Keratinocyte (primary cell): ENCODE measurements around the gene CIAPIN1. TPM values are rescaled to one million over a fixed set of nuclear protein-coding genes. Genes with fewer than 3 reads are reported as not detected.
A peak's percentile ranks its signal among the peaks of the same experiment; 100 is the strongest.

Experiments
- DNase-seq: peaks from one replicate; pipeline ENCODE4 v3.0.0-alpha.2; 2011; ENCODE audit warnings: low read depth, missing footprints, low spot score
- FAIRE-seq: peaks from 2 replicates; lab custom pipeline; 2011; peaks lifted over from hg19 to GRCh38; lab: Jason Lieb, UNC
- H2AFZ ChIP-seq: 2 replicates; pipeline ENCODE4 v1.6.0; 2012; ENCODE audit warnings: low read length, control low read depth, inconsistent platforms; ENCODE audit not compliant: control insufficient read depth
- H3K27ac ChIP-seq: 2 replicates; pipeline ENCODE4 v1.5.1; 2011; ENCODE audit warnings: low read length; ENCODE audit not compliant: control insufficient read depth, insufficient read depth
- H3K27me3 ChIP-seq: 3 replicates; pipeline ENCODE4 v1.6.0; 2011; ENCODE audit warnings: low read length; ENCODE audit not compliant: control insufficient read depth, insufficient read depth; ENCODE audit errors: extremely low read depth
- H3K36me3 ChIP-seq, 2 experiments: 2 replicates in 1 of 2; 3 replicates in 1 of 2; pipeline ENCODE4 v1.5.1; 2011; ENCODE audit warnings: low read length in 2 of 2, mild to moderate bottlenecking in 1 of 2; ENCODE audit not compliant: control insufficient read depth in 2 of 2, insufficient read depth in 2 of 2; ENCODE audit errors: extremely low read depth in 1 of 2
- H3K4me1 ChIP-seq: 3 replicates; pipeline ENCODE4 v1.5.1; 2011; ENCODE audit warnings: low read length; ENCODE audit not compliant: control insufficient read depth, insufficient read depth; ENCODE audit errors: extremely low read depth
- H3K4me2 ChIP-seq: 3 replicates; pipeline ENCODE4 v1.6.0; 2011; ENCODE audit warnings: low read depth, low read length; ENCODE audit not compliant: control insufficient read depth, insufficient read depth; ENCODE audit errors: extremely low read depth
- H3K4me3 ChIP-seq, 3 experiments: fragments of 200-600 bp in 1 of 3; sonication (generic) in 1 of 3; 2 replicates in 2 of 3; 3 replicates in 1 of 3; pipeline ENCODE4 v1.5.1; 2011 to 2016; ENCODE audit warnings: low read length in 3 of 3, mild to moderate bottlenecking in 3 of 3, control low read depth in 2 of 3, inconsistent platforms in 1 of 3, low read depth in 1 of 3, mixed read lengths in 1 of 3, mixed run types in 1 of 3, moderate library complexity in 1 of 3; ENCODE audit not compliant: control insufficient read depth in 2 of 3, insufficient read depth in 2 of 3; ENCODE audit errors: extremely low read depth in 1 of 3
- H3K79me2 ChIP-seq: 2 replicates; pipeline ENCODE4 v1.6.0; 2012; ENCODE audit warnings: low read length; ENCODE audit not compliant: control insufficient read depth, insufficient read depth
- H3K9ac ChIP-seq: 3 replicates; pipeline ENCODE4 v1.6.0; 2011; ENCODE audit warnings: low read length; ENCODE audit not compliant: control insufficient read depth, insufficient read depth; ENCODE audit errors: extremely low read depth
- H3K9me1 ChIP-seq: 3 replicates; pipeline ENCODE4 v1.6.0; 2011; ENCODE audit warnings: low read length; ENCODE audit not compliant: control insufficient read depth, insufficient read depth; ENCODE audit errors: extremely low read depth
- H3K9me3 ChIP-seq: 2 replicates; pipeline ENCODE4 v1.5.1; 2012; ENCODE audit warnings: low read depth, low read length; ENCODE audit not compliant: control insufficient read depth
- H4K20me1 ChIP-seq: 3 replicates; pipeline ENCODE4 v1.6.0; 2011; ENCODE audit warnings: low read length; ENCODE audit not compliant: control insufficient read depth, insufficient read depth; ENCODE audit errors: extremely low read depth
- EZH2 ChIP-seq: IDR thresholded peaks from one replicate; pipeline ENCODE4 v1.6.1; 2012; ENCODE audit warnings: inconsistent platforms, mild to moderate bottlenecking, low read length, moderate library complexity
- dilution Hi-C: fragments of 300-500 bp; cut with MboI; formaldehyde crosslinking; loops from one replicate; pipeline ENCODE4 v1.7.0; 2020; ENCODE audit warnings: low sequenced_read_pairs; ENCODE audit not compliant: extremely low pct_ligation_motif_present
- polyA plus RNA-seq, 5 experiments: library from polyadenylated mRNA; depleted of rRNA in 3 of 5; stranded (reverse) in 3 of 5; stranded (forward) in 1 of 5; unstranded in 1 of 5; fragments of >200 nt; gene quantifications; 1 replicate in 1 of 5; 2 replicates in 3 of 5; 3 replicates in 1 of 5; pipeline versions ENCODE4 v1.2.1 to v1.2.3, GENCODE V29; 2011 to 2012; ENCODE audit warnings: missing spikeins in 2 of 5, low read depth in 1 of 5, low replicate concordance in 1 of 5
- TF ChIP-seq, protein P1 (sequence below), 3 experiments: IDR thresholded peaks in 1 of 3; conservative IDR thresholded peaks in 1 of 3; optimal IDR thresholded peaks in 1 of 3; 2 replicates in 2 of 3; 3 replicates in 1 of 3; pipeline versions ENCODE3 to v1.5.1; 2011; ENCODE audit warnings: low read length in 3 of 3, mild to moderate bottlenecking in 3 of 3, moderate library complexity in 2 of 3, control low read depth in 1 of 3, inconsistent platforms in 1 of 3; ENCODE audit not compliant: insufficient read depth in 2 of 3; ENCODE audit errors: extremely low read depth in 1 of 3

CIAPIN1 gene
- polyA plus RNA-seq, 1 donor (not counting 4 experiments of a cell fraction or from before 2014, with no cell fraction given): 75.4 TPM

DNA sequence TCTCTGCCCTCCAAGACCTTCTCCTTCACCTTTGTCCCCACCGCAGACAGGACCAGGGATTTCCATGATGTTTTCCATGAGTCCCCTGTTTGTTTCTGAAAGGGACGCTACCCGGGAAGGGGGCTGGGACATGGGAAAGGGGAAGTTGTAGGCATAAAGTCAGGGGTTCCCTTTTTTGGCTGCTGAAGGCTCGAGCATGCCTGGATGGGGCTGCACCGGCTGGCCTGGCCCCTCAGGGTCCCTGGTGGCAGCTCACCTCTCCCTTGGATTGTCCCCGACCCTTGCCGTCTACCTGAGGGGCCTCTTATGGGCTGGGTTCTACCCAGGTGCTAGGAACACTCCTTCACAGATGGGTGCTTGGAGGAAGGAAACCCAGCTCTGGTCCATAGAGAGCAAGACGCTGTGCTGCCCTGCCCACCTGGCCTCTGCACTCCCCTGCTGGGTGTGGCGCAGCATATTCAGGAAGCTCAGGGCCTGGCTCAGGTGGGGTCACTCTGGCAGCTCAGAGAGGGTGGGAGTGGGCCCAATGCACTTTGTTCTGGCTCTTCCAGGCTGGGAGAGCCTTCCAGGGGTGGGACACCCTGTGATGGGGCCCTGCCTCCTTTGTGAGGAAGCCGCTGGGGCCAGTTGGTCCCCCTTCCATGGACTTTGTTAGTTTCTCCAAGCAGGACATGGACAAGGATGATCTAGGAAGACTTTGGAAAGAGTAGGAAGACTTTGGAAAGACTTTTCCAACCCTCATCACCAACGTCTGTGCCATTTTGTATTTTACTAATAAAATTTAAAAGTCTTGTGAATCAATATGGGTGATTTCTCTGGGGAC, 62.7 kb downstream of the CIAPIN1 start:
- FAIRE-seq (no peak), DNase-seq (no peak)
- TF ChIP-seq EZH2: no peak
- TF ChIP-seq, protein P1, sequence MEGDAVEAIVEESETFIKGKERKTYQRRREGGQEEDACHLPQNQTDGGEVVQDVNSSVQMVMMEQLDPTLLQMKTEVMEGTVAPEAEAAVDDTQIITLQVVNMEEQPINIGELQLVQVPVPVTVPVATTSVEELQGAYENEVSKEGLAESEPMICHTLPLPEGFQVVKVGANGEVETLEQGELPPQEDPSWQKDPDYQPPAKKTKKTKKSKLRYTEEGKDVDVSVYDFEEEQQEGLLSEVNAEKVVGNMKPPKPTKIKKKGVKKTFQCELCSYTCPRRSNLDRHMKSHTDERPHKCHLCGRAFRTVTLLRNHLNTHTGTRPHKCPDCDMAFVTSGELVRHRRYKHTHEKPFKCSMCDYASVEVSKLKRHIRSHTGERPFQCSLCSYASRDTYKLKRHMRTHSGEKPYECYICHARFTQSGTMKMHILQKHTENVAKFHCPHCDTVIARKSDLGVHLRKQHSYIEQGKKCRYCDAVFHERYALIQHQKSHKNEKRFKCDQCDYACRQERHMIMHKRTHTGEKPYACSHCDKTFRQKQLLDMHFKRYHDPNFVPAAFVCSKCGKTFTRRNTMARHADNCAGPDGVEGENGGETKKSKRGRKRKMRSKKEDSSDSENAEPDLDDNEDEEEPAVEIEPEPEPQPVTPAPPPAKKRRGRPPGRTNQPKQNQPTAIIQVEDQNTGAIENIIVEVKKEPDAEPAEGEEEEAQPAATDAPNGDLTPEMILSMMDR (optimal IDR thresholded peaks at IDR 0.05 in 1 of 3, IDR thresholded peaks at IDR 0.05 in 1 of 3, conservative IDR thresholded peaks at IDR 0.05 in 1 of 3; ENCODE audit: extremely low read depth in 1 of 3, insufficient read depth in 2 of 3, low read length in 3 of 3): no peak
- H3K4me3 ChIP-seq: no peak overlapping the region
- H3K9me3 ChIP-seq: no peaks in the 10 kb centered on the region
- H2AFZ ChIP-seq: no peak overlapping the region
- peaks cover 23% of the 10 kb centered on the region for H3K4me1 ChIP-seq
- no peak overlapping the region for H3K9ac ChIP-seq
- H3K9me1 ChIP-seq: no peaks in the 10 kb centered on the region
- no peaks in the 10 kb centered on the region for H3K27me3 ChIP-seq
- no peaks in the 10 kb centered on the region for H4K20me1 ChIP-seq
- no peaks in the 10 kb centered on the region for H3K36me3 ChIP-seq
- H3K4me2 ChIP-seq: no peak overlapping the region
- H3K79me2 ChIP-seq: no peaks in the 10 kb centered on the region
- dilution Hi-C loops: no loop called here
- H3K27ac ChIP-seq: no peak overlapping the region

GRCh38 chr16:57383276-57384247, 63.6 kb downstream of the CIAPIN1 start:
- Histone ChIP-seq H3K79me2 (no peaks in the 10 kb centered on the region), H3K4me3 (no peak overlapping the region), H3K9me3 (no peaks in the 10 kb centered on the region), H3K36me3 (no peaks in the 10 kb centered on the region), H3K9me1 (no peaks in the 10 kb centered on the region), H3K27me3 (no peaks in the 10 kb centered on the region), H4K20me1 (no peaks in the 10 kb centered on the region), H2AFZ (peak overlapping the region; percentile 6), H3K4me2 (no peak overlapping the region), H3K4me1 (peaks cover 20% of the 10 kb centered on the region), H3K9ac (no peak overlapping the region), H3K27ac (no peak overlapping the region)
- no peak for DNase-seq
- TF ChIP-seq, protein P1 (optimal IDR thresholded peaks at IDR 0.05 in 1 of 3, IDR thresholded peaks at IDR 0.05 in 1 of 3, conservative IDR thresholded peaks at IDR 0.05 in 1 of 3; ENCODE audit: extremely low read depth in 1 of 3, insufficient read depth in 2 of 3, low read length in 3 of 3): no peak
- no peak for TF ChIP-seq EZH2
- FAIRE-seq: peak; percentile 57
- dilution Hi-C loops: no loop called here
